HS-5 (cell line): ENCODE results near the gene ITGA11.

ENCODE experiments used
- DNase-seq: peaks from one replicate; pipeline ENCODE4 v3.0.0-alpha.2; 2012; ENCODE audit warnings: low read depth

ITGA11 gene

GRCh38 chr15:68431792-68432401 is at the start of gene ITGA11:
Gene ITGA11 (minus strand): TSS chr15:68432163. CDS start chr15:68432066, 97 bp downstream.
- DNase-seq = no peak

GRCh38 chr15:68481321-68481720 is 49.4 kb upstream of the ITGA11 start:
- DNase-seq = no peak

- no peak for DNase-seq
These were observed 48.3 kb upstream of the ITGA11 start for GRCh38 chr15:68480296-68480695.

- DNase-seq = no peak
These were observed 47.9 kb upstream of the ITGA11 start for GRCh38 chr15:68479870-68480269.

GRCh38 chr15:68479406-68479805 is 47.4 kb upstream of the ITGA11 start:
- DNase-seq = no peak

GRCh38 chr15:68478853-68479252 is 46.9 kb upstream of the ITGA11 start:
- no peak for DNase-seq

- DNase-seq = no peak
These were observed 43.5 kb upstream of the ITGA11 start for GRCh38 chr15:68475449-68475848.

GRCh38 chr15:68471541-68471940 is 39.6 kb upstream of the ITGA11 start:
- no peak for DNase-seq

GRCh38 chr15:68470976-68471375 is 39.0 kb upstream of the ITGA11 start:
- DNase-seq = no peak

GRCh38 chr15:68470049-68470742 is 38.2 kb upstream of the ITGA11 start:
- DNase-seq = no peak

GRCh38 chr15:68469162-68470048 is 37.4 kb upstream of the ITGA11 start:
- DNase-seq = no peak

GRCh38 chr15:68466876-68467275 is 34.9 kb upstream of the ITGA11 start:
- no peak for DNase-seq

GRCh38 chr15:68465861-68466560 is 34.0 kb upstream of the ITGA11 start:
- no peak for DNase-seq

GRCh38 chr15:68464448-68465090 is 32.6 kb upstream of the ITGA11 start:
- no peak for DNase-seq

GRCh38 chr15:68463996-68464395 is 32.0 kb upstream of the ITGA11 start:
- no peak for DNase-seq

GRCh38 chr15:68463444-68463843 is 31.5 kb upstream of the ITGA11 start:
- DNase-seq = no peak

GRCh38 chr15:68460166-68460565 is 28.2 kb upstream of the ITGA11 start:
- DNase-seq = no peak

GRCh38 chr15:68450192-68450591 is 18.2 kb upstream of the ITGA11 start:
- no peak for DNase-seq

- no peak for DNase-seq
These were observed 17.4 kb upstream of the ITGA11 start for GRCh38 chr15:68449389-68449788.

- DNase-seq = no peak
These were observed 16.2 kb upstream of the ITGA11 start for GRCh38 chr15:68447976-68448755.

- DNase-seq = no peak
These were observed 15.2 kb upstream of the ITGA11 start for GRCh38 chr15:68447209-68447608.
